MM.1S (cell line): ENCODE measurements around the gene TTC9.

Experiments
- DNase-seq: peaks from one replicate; pipeline ENCODE4 v3.0.0-alpha.2; 2015
- H2AFZ ChIP-seq: fragments of 300-600 bp; sonication (generic); 2 replicates; pipeline ENCODE4 v1.6.0; 2016; ENCODE audit warnings: antibody characterized with exemption, low read length
- H3F3A ChIP-seq: fragments of 300-600 bp; sonication (generic); 2 replicates; pipeline ENCODE4 v1.6.1; 2016; ENCODE audit warnings: mild to moderate bottlenecking, antibody characterized with exemption, low read length, moderate library complexity, mixed read lengths; ENCODE audit not compliant: insufficient read depth
- H3K27ac ChIP-seq: fragments of 300-600 bp; sonication (generic); 2 replicates; pipeline ENCODE4 v1.5.1; 2016; ENCODE audit warnings: mild to moderate bottlenecking, low read length
- H3K27me3 ChIP-seq: fragments of 300-600 bp; sonication (generic); replicated peaks from 2 replicates; pipeline ENCODE4 v1.6.0; 2016; ENCODE audit warnings: low read length; ENCODE audit not compliant: insufficient read depth
- H3K36me3 ChIP-seq: fragments of 300-600 bp; sonication (generic); replicated peaks from 2 replicates; pipeline ENCODE4 v1.6.1; 2016; ENCODE audit warnings: mild to moderate bottlenecking, low read length, mixed read lengths; ENCODE audit not compliant: insufficient read depth
- H3K4me1 ChIP-seq: fragments of 300-600 bp; sonication (generic); 2 replicates; pipeline ENCODE4 v1.6.1; 2016; ENCODE audit warnings: low read length, mixed read lengths
- H3K4me2 ChIP-seq: fragments of 300-600 bp; sonication (generic); 2 replicates; pipeline ENCODE4 v1.6.0; 2016; ENCODE audit warnings: low read depth, low read length
- H3K4me3 ChIP-seq: fragments of 300-600 bp; sonication (generic); 2 replicates; pipeline ENCODE4 v1.5.1; 2016; ENCODE audit warnings: low read length, mixed read lengths
- H3K79me2 ChIP-seq: fragments of 300-600 bp; sonication (generic); 2 replicates; pipeline ENCODE4 v1.6.1; 2016; ENCODE audit warnings: mixed run types, low read length, mixed read lengths
- H3K9ac ChIP-seq: fragments of 300-600 bp; sonication (generic); 2 replicates; pipeline ENCODE4 v1.6.1; 2016; ENCODE audit warnings: low read length, mixed read lengths
- H3K9me2 ChIP-seq: fragments of 300-600 bp; sonication (generic); replicated peaks from 2 replicates; pipeline ENCODE4 v1.6.1; 2016; ENCODE audit warnings: mild to moderate bottlenecking, low read length, mixed read lengths; ENCODE audit not compliant: insufficient read depth
- H3K9me3 ChIP-seq: fragments of 300-600 bp; sonication (generic); replicated peaks from 2 replicates; pipeline ENCODE4 v1.6.1; 2016; ENCODE audit warnings: mild to moderate bottlenecking, low read length, mixed read lengths; ENCODE audit not compliant: insufficient read depth
- H4K20me1 ChIP-seq: fragments of 300-600 bp; sonication (generic); 2 replicates; pipeline ENCODE4 v1.6.1; 2016; ENCODE audit warnings: mild to moderate bottlenecking, low read length, moderate library complexity, mixed read lengths; ENCODE audit not compliant: insufficient read depth
- EZH2 ChIP-seq: fragments of 300-600 bp; sonication (generic); optimal IDR thresholded peaks from 2 replicates; pipeline ENCODE3; 2017; ENCODE audit warnings: low read depth, mild to moderate bottlenecking, antibody characterized with exemption, low read length, mixed read lengths
- EZH2phosphoT487 ChIP-seq: fragments of 300-600 bp; sonication (generic); IDR thresholded peaks from 2 replicates; pipeline ENCODE4 v1.6.1; 2018; ENCODE audit warnings: antibody characterized with exemption, low read length
- TF ChIP-seq, protein P1 (sequence below): fragments of 300-600 bp; sonication (generic); IDR thresholded peaks from 2 replicates; pipeline ENCODE4 v1.5.1; 2016; ENCODE audit warnings: antibody characterized with exemption, low read length, mixed read lengths

The TTC9 gene

DNA sequence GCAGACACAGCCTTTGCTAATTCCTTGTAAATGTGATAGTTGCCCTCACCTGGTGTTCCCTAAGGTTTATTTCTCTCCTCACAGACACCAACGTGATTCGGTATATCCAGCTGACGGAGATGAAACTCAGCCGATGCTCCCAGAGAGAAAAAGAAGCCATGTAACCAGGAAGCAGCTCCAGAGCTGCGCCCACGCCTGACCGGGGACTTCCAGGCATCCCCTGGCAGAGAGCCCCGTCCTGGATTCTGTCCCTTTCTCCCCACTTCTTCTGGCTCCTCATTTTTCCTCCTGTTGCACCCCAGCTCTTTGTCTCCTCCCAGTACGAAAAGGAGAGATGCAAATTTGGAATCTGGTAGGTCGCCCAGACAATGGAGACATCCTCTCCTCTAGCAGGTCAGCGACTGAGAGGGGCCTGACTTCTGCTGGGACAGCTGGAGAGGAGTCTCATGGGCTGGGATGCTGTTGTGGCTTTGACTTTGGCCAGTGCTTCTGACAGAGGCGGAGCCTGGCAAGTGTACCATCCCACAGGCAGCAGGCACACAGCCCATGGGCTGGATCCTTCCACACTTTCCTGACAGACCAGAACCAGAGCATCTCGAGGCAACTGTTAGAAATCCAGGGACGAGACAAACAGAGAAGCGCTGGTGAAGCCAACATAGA, 29.4 kb downstream of the TTC9 start:
- no peak overlapping the region for H2AFZ ChIP-seq
- H3K9me3 ChIP-seq: no peaks in the 10 kb centered on the region
- DNase-seq: no peak
- H3K4me2 ChIP-seq: no peak overlapping the region
- H3F3A ChIP-seq: peaks cover 3% of the 10 kb centered on the region; the same call in 1 of the 2 replicates
- H3K9me2 ChIP-seq: no peaks in the 10 kb centered on the region
- no peaks in the 10 kb centered on the region for H4K20me1 ChIP-seq
- no peak overlapping the region for H3K4me3 ChIP-seq
- no peaks in the 10 kb centered on the region for H3K79me2 ChIP-seq
- TF ChIP-seq EZH2phosphoT487 (no peak), EZH2 (no peak)
- TF ChIP-seq, protein P1, sequence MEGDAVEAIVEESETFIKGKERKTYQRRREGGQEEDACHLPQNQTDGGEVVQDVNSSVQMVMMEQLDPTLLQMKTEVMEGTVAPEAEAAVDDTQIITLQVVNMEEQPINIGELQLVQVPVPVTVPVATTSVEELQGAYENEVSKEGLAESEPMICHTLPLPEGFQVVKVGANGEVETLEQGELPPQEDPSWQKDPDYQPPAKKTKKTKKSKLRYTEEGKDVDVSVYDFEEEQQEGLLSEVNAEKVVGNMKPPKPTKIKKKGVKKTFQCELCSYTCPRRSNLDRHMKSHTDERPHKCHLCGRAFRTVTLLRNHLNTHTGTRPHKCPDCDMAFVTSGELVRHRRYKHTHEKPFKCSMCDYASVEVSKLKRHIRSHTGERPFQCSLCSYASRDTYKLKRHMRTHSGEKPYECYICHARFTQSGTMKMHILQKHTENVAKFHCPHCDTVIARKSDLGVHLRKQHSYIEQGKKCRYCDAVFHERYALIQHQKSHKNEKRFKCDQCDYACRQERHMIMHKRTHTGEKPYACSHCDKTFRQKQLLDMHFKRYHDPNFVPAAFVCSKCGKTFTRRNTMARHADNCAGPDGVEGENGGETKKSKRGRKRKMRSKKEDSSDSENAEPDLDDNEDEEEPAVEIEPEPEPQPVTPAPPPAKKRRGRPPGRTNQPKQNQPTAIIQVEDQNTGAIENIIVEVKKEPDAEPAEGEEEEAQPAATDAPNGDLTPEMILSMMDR: no peak
- no peaks in the 10 kb centered on the region for H3K27me3 ChIP-seq
- H3K27ac ChIP-seq: no peak overlapping the region
- H3K4me1 ChIP-seq: peaks cover 13% of the 10 kb centered on the region
- no peak overlapping the region for H3K9ac ChIP-seq
- no peaks in the 10 kb centered on the region for H3K36me3 ChIP-seq

DNA sequence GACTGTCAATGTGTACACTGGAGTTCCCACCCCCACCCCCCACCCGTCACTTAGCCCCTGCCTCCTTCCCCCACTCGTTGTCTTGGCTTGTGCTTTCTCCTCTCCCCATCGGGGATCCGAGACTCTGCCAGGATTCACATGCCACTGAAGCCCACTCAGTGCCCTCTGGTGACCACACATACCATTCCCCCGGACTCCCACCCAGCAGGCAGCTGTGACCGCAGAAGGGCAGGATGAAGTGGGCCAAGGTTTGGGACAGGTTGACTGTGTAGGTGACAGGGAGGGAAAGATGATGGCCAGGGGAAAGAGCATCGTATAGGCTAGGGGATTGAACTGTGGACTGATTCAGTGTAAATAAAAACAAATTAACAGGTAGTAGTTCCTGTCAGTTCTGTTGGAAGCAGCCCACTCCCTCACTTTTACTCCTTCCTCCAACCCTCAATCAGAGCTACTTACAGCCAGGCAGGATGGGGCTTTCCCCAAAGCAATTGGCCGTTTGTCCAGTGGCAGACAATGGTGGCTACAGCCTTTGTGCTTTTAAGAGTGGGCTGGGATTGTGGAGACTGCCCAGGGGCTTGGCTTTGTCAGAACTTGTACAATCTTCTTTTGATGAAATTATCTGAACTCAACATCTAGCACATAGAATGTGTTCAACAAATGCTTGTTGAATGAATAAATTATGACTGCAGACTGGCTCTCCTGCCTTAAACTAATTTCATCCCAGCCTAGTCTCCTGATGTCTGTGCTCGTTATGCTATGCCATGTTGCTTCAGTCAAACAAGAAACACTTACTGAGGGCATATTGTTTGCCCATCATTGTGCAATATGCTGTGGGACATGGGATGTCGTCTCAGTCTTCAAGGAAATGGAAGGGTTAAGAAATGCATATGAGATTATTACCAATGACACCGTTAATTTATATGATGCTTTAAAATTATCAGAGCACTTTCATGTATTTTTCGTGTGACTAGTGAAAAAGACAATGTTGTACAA, 30.2 kb downstream of the TTC9 start:
- Histone ChIP-seq H3K9me2 (no peaks in the 10 kb centered on the region), H3K4me3 (no peak overlapping the region), H3K79me2 (no peaks in the 10 kb centered on the region), H3K9me3 (no peaks in the 10 kb centered on the region), H2AFZ (no peak overlapping the region), H3K36me3 (no peaks in the 10 kb centered on the region), H3K27me3 (no peaks in the 10 kb centered on the region), H4K20me1 (no peaks in the 10 kb centered on the region), H3K4me1 (peaks cover 5% of the 10 kb centered on the region; the same call in 1 of the 2 replicates), H3K4me2 (no peak overlapping the region), H3F3A (no peaks in the 10 kb centered on the region), H3K27ac (no peak overlapping the region), H3K9ac (no peak overlapping the region)
- TF ChIP-seq, protein P1: no peak
- no peak for TF ChIP-seq EZH2
- DNase-seq: no peak

DNA sequence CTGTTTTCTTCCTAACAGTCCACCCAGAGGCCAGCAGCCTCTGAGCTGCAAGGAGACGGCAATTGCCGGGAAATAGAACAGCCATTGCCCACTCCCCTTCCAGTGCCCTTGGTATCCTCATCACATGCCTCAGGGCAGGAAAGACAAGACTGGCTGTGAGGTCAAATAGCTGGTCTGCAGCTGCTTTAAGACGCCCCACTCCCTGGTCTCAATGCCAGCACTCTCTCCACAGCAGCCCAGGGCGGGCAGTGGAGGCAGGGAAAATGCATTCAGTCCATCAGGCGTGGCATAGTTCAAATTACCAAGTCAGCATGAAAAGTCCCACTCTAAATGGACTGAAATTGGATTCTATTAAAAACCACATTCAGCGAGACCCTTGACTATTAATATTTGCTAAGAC, 35.6 kb downstream of the TTC9 start:
- no peak overlapping the region for H3K4me3 ChIP-seq
- H3K36me3 ChIP-seq: no peaks in the 10 kb centered on the region
- no peaks in the 10 kb centered on the region for H3K9me2 ChIP-seq
- H3K9ac ChIP-seq: no peak overlapping the region
- H4K20me1 ChIP-seq: no peaks in the 10 kb centered on the region
- no peaks in the 10 kb centered on the region for H3K27me3 ChIP-seq
- H3K9me3 ChIP-seq: no peaks in the 10 kb centered on the region
- no peak overlapping the region for H3K27ac ChIP-seq
- H3K4me2 ChIP-seq: no peak overlapping the region
- no peaks in the 10 kb centered on the region for H3F3A ChIP-seq
- H3K4me1 ChIP-seq: no peaks in the 10 kb centered on the region
- no peak overlapping the region for H2AFZ ChIP-seq
- H3K79me2 ChIP-seq: no peaks in the 10 kb centered on the region
- DNase-seq: no peak
- no peak for TF ChIP-seq EZH2
- TF ChIP-seq, protein P1: no peak
